NCI-H446 (cell line): ENCODE results near the gene KCTD14.
A peak's percentile ranks its signal among the peaks of the same experiment; 100 is the strongest.
"Not testable (repeated sequence)": the region's sequence is repeated elsewhere in the genome, so short reads cannot be mapped to it uniquely, and the experiment has no call there.

Experiments
- DNase-seq, 2 experiments: peaks; one replicate each; lab custom pipeline; 2025; lab: John Stamatoyannopoulos, UW

Gene KCTD14, protein sequence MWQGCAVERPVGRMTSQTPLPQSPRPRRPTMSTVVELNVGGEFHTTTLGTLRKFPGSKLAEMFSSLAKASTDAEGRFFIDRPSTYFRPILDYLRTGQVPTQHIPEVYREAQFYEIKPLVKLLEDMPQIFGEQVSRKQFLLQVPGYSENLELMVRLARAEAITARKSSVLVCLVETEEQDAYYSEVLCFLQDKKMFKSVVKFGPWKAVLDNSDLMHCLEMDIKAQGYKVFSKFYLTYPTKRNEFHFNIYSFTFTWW

GRCh38 chr11:78022397-78023396 lies at the start of gene KCTD14:
Gene KCTD14 (minus strand): TSS chr11:78023276. CDS start chr11:78023249, 27 bp downstream.
- DNase-seq: peak; percentile 71 to 75

GRCh38 chr11:78072455-78072854 lies 49.4 kb upstream of the KCTD14 start:
- DNase-seq: no peak

GRCh38 chr11:78071717-78072116 lies 48.6 kb upstream of the KCTD14 start:
- no peak for DNase-seq

- no peak for DNase-seq
Measured at GRCh38 chr11:78070621-78071020, 47.5 kb upstream of the KCTD14 start.

- DNase-seq: peak; percentile 24 to 40
Measured at GRCh38 chr11:78069465-78069864, 46.4 kb upstream of the KCTD14 start.

DNA sequence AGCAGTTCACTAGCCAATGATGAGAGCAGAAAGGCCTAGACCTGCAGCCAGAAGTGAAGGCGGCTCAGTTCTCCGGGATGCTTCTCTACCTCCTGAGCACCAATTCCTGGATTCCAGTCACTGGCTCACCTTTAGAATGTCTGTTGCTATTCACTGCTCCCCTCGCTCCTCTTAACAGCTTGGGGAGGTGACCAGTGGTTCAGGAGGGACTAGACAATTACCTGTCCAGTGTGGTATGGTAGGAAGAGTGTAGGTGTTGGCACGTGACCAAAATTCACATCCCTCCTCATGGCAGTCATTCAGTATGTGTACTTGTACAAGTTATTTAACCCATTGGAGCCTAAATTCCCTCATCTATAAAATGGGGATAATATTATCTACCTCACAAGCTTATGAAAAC lies 44.6 kb upstream of the KCTD14 start:
- no peak for DNase-seq

DNA sequence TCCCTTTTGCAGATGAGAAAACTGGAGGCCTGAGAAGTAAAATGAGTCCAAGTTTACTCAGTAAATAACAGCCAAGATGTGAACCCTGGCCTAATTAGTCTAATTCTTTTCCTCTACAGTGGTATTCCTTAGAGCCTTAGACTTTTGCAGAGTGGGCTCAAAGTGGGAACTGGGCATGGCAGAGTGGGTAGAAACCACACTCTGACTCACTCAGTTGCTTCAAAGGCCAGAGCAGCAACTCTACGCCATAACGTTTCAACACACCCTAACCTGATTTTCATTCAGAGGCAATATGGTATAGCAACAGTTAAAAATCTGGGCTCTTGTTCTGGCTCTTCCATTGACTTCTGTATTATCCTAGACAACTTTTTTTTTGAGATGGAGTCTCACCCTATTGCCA lies 43.4 kb upstream of the KCTD14 start:
- no peak for DNase-seq

- DNase-seq: no peak
Measured at GRCh38 chr11:78065203-78065602, 42.1 kb upstream of the KCTD14 start.

- DNase-seq: peak in 1 of 2 experiments; percentile 81
Measured at GRCh38 chr11:78063440-78064181, 40.5 kb upstream of the KCTD14 start, which contains the start of gene THRSP. Gene THRSP (plus strand): TSS chr11:78063861. CDS start chr11:78063882, 21 bp downstream.

DNA sequence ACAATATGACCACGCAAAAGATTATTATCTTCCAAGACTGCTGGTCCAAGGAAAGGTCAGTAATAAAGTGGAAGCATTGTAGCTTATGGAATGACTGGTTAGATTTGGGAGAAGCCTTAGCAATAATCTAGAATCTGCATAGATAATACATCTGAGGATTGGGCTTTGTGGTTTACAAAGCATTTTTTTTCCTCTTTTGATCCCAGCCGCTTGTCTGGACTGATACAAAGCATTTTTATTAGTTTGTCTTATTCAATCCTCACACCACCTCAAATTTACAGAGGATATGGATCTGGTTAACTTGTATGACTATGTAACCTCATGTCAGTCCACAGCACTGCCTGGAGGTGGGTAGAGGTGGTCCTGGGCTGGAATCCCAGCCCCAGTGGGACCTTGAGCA lies 39.6 kb upstream of the KCTD14 start:
- DNase-seq: no peak

DNA sequence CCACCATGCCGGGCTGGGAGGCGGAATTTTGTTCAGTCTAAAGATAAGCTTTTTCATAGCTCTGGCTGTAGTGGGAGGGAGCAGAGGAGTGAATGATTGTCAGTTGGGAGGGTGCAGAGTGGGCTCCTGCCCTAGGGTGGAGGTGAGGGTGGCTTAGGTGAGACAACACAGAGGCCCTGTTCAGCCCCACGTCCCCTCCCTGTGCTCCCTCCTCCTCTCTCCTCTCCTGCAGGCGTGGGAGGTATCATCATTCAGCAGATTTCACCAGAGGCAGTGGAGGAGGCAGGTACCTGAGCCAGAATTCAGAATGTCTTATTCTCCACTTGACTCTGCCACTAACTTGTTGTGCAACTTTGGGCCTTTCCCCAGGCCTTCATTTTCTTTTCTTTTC lies 38.8 kb upstream of the KCTD14 start:
- no peak for DNase-seq

DNA sequence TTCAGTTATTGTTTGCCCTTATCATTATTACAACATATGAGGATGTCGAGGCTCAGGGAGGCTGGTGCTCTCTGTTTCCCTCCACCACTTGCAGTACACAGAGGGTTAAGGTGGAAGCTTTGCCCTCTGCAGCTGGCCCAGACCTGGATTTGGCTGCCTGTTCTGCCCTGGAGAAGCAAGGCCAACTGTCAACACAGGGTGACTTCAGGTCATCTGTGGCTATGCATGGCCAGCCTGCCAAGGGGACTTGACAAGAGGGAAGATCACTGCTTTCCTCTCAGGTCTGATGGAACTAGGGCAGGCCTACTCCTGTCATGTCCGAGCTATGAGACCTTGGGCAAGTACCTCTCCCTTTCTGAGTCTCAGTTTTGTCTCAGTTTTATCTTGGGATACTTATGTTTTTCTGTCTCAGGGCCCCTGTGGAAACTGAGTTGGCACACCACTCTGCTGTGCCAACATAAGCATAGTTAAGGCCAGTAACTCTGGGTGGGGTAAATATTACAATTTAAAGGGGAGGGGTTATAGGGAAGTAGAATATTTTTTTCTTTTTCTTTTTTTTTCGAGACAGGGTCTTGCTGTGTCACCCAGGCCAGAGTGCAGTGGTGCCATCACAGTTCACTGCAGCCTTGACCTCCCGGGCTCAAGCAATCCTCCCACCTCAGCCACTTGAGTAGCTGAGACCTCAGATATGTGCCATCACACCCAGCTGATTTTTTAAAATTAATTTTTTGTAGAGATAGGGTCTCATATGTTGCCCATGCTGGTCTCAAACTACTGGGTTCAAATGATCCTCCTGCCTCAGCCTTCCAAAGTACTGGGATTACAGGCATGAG lies 38.2 kb upstream of the KCTD14 start:
- peak in 1 of 2 experiments; percentile 45 for DNase-seq

DNA sequence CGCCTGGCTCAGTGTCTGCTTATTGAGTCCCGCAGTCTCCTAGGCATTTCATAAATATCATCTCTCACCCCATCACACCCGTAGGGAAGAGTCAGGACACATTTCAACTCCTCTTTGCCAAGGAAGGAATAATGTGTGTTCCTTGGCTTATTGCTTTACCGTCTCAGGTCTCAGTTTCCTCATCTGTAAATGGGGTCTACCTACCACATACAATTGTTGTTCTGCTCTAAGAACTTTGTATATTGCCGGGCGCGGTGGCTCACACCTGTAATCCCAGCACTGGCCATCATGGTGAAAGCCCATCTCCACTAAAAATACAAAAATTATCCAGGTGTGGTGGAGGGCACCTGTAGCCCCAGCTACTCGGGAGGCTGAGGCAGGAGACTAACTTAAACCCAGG lies 37.5 kb upstream of the KCTD14 start:
- DNase-seq: no peak

- DNase-seq: not testable (repeated sequence)
Measured at GRCh38 chr11:78059749-78060328, 36.8 kb upstream of the KCTD14 start.

- no peak for DNase-seq
Measured at GRCh38 chr11:78057462-78058055, 34.5 kb upstream of the KCTD14 start.

GRCh38 chr11:78056093-78056492 lies 33.0 kb upstream of the KCTD14 start:
- no peak for DNase-seq

DNA sequence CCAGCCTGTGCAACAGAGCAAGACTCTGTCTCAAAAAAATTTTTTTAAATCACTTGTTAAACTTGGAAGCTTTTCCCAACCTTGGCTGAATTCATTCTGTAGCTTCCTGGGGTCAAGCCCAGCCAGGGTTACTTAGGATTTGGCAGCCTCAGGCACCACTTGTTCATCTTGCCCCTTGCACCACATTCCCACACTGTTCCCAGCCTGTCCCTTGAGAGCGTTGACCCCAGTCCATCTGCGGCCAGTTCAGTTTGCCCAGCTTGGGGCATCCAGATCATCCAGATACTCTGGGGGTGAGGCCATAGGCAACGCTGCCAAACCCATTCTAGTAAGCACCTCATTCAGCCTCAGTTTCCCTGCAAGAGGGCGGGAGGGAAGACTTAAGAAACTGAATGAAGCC lies 31.9 kb upstream of the KCTD14 start:
- DNase-seq: no peak

DNA sequence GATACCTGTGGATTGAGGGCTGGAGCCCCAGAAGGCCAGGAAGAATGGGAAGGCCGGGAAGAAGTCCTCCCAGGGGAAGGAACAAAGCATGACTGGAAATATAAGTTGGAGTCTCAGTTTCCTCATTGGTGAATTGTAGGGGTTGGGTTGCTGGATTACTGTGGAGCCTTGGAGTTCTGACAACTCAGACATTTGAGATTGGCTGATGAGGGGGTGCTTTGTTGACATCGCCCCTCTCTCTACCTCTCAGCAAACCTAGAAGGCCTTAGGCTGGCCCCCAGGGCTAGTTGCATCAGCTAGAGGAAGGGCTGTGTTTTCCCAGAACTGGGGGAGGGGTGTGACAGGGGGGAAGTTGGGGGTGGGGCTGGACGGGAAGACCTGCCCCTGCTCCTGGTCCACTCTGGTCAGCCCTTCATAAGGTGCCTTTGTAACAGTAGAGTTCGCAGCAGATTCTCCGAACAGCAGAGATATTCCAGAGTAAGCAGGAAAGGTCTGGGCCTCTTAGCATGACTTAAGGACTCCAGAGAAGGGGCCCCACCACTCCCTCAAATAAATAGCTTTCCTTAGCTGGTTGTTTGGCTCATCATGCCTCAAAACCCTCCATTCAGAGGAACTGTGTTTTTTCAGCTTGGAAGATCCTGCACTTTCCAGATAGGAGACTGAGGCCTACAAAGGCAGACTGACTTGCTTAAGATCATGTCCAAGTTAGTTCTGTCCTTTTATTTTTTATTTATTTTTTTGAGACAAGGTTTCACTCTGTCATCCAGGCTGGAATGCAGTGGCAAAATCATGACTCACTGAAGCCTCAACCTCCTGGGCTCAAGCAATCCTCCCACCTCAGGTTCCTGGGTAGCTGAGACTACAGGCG lies 28.1 kb upstream of the KCTD14 start:
- no peak for DNase-seq

DNA sequence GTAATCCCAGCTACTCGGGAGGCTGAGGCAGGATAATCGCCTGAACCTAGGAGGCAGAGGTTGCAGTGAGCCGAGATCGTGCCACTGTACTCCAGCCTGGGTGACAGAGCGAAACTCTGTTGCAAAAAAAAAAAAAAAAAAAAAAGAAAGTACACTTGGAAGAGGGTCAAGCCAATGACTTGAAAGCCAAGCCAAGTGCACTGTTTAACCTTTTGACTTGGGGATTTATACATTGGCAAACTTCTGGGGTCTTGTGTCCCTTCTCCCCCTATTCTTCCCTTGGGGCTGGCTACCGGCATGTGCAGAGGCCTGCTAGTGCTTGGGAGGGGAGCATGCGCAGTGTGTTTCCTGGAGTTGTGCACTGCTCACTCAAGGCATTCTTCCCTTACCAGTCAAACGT lies 26.3 kb upstream of the KCTD14 start:
- no peak for DNase-seq

DNA sequence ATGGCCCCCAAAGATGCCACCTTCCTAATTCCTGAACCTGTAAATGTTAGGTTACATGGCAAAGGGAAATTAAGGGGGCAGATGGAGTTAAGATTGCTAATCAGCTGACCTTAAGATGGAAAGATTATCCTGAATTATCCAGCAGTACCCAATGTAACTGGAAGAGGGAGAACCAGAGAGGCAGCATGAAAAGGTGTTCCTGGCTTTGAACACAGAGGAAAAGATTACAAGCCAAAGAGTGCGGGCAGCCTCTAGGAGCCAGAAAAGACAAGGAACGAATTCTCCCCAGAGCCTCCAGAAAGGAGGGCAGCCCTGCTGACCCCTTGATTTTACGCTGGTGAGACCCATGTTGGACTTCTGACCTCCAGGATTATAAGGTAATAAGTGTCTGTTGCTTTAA lies 25.5 kb upstream of the KCTD14 start:
- no peak for DNase-seq
